Pancreas (tissue), 10 donors: ENCODE data around the gene TARP.
"Not testable (repeated sequence)": the region's sequence is repeated elsewhere in the genome, so short reads cannot be mapped to it uniquely, and the experiment has no call there.

ENCODE experiments used
- ATAC-seq, 4 donors: fragments of 200-7000 bp; cut with Tn5 transposase; one replicate each; pipeline versions ENCODE4 v1.8.0 to v1.9.1; 2020; ENCODE audit warnings: mild to moderate bottlenecking in 4 of 4, moderate library complexity in 4 of 4
- DNase-seq, 6 donors: peaks; one replicate each; pipeline ENCODE4 v3.0.0-alpha.2; 2020
- FAIRE-seq: peaks from 2 replicates; lab custom pipeline; 2012; peaks lifted over from hg19 to GRCh38; lab: Jason Lieb, UNC
- H3K27ac ChIP-seq, 4 donors: fragments of 200-600 bp; sonication (generic); 1 replicate in 3 of 4; 2 replicates in 1 of 4; pipeline versions ENCODE4 v1.5.0 to v1.8.0; 2020
- H3K27me3 ChIP-seq, 4 donors: fragments of 200-600 bp; one replicate each; pipeline ENCODE4 v1.8.0; 2021
- H3K36me3 ChIP-seq, 3 donors: fragments of 200-600 bp; sonication (generic) in 1 of 3; one replicate each; pipeline versions ENCODE4 v1.5.0 to v1.8.0; 2020 to 2021
- H3K4me1 ChIP-seq, 3 donors: fragments of 200-600 bp; one replicate each; pipeline ENCODE4 v1.8.0; 2021
- H3K4me3 ChIP-seq, 4 donors: fragments of 200-600 bp; sonication (generic) in 2 of 4; one replicate each; pipeline versions ENCODE4 v1.5.0 to v1.8.0; 2020 to 2021
- H3K9me3 ChIP-seq, 4 donors: fragments of 200-600 bp; one replicate each; pipeline ENCODE4 v1.8.0; 2021
- CTCF ChIP-seq, 4 donors: fragments of 200-600 bp; sonication (generic) in 3 of 4; IDR thresholded peaks; one replicate each; pipeline versions ENCODE4 v1.5.0 to v1.8.0; 2021; ENCODE audit warnings: antibody characterized with exemption in 4 of 4
- WGBS, 2 donors: extraction: QIAGEN DNeasy Blood & Tissue Kit; methylation state at CpG; one replicate each; pipeline ENCODE4 v1.1.7; 2013; 5-methylcytosine and 5-hydroxymethylcytosine counted together
- intact Hi-C, 3 donors: fragments of 100-400 bp; cut with DNase I; formaldehyde crosslinking; loops; one replicate each; pipeline versions ENCODE4 v1.11.1 to v1.14.2; 2022
- donor health status: healthy with polysubstance abuse.
- donor health status: DM: no; HTN: no; CAD: no; lungs with moderate emphysema.
- donor health status: DM: no; HTN: no; CAD: no.
- donor health status: control.
- donor health status: control.
- donor health status: Bipolar disorder and iron deficiency.
- donor health status: DM: yes; HTN: yes; CAD: no.
- donor health status: DM: no; HTN: no; CAD: no.
- donor health status: DM: no; HTN: no; CAD: no.
- donor health status: DM: yes; HTN: yes; CAD: no.

Gene TARP

GRCh38 chr7:38245409-38245977, 27.9 kb downstream of the TARP start:
- H3K4me1 ChIP-seq: no peaks in the 10 kb centered on the region
- H3K36me3 ChIP-seq: no peaks in the 10 kb centered on the region
- H3K9me3 ChIP-seq: no peaks in the 10 kb centered on the region
- no peak for TF ChIP-seq CTCF (IDR thresholded peaks at IDR 0.05)
- intact Hi-C loops: no loop called here
- H3K27me3 ChIP-seq: no peaks in the 10 kb centered on the region
- DNase-seq (no peak), ATAC-seq (no peak), FAIRE-seq (no peak)
- no peak overlapping the region for H3K4me3 ChIP-seq
- 56% methylated on average over 3 of the region's 3 CpGs for WGBS, 2 donors
- no peak overlapping the region for H3K27ac ChIP-seq

- DNase-seq (no peak), ATAC-seq (no peak), FAIRE-seq (no peak)
- no peak overlapping the region for H3K4me3 ChIP-seq
- WGBS, 2 donors: 91 to 95% methylated on average over 14 of the region's 14 CpGs
- TF ChIP-seq CTCF (IDR thresholded peaks at IDR 0.05): no peak
- no peaks in the 10 kb centered on the region for H3K27me3 ChIP-seq
- intact Hi-C loops: no loop called here
- H3K27ac ChIP-seq: no peak overlapping the region
- no peaks in the 10 kb centered on the region for H3K36me3 ChIP-seq
- H3K9me3 ChIP-seq: no peaks in the 10 kb centered on the region
- no peaks in the 10 kb centered on the region for H3K4me1 ChIP-seq
Measured at GRCh38 chr7:38244516-38244915, 28.9 kb downstream of the TARP start.

- DNase-seq, H3K4me1 ChIP-seq, H3K9me3 ChIP-seq, H3K36me3 ChIP-seq, intact Hi-C loops, H3K27me3 ChIP-seq, H3K4me3 ChIP-seq, H3K27ac ChIP-seq: not testable (repeated sequence)
- peak in 3 of 4 donors; percentile 65 to 76 (median 66) for ATAC-seq
- 41 to 43% methylated on average over 5 of the region's 5 CpGs for WGBS, 2 donors
- peak; percentile 17 for FAIRE-seq
Measured at GRCh38 chr7:38243345-38243744, 30.1 kb downstream of the TARP start.

- no peak for ATAC-seq
- no peak for DNase-seq
- Histone ChIP-seq H3K36me3 (no peaks in the 10 kb centered on the region), H3K9me3 (no peaks in the 10 kb centered on the region), H3K4me1 (no peaks in the 10 kb centered on the region), H3K4me3 (no peak overlapping the region), H3K27me3 (no peaks in the 10 kb centered on the region), H3K27ac (no peak overlapping the region)
- TF ChIP-seq CTCF (IDR thresholded peaks at IDR 0.05): no peak
- intact Hi-C loops: no loop called here
- FAIRE-seq: no peak
- WGBS, 2 donors: 86 to 90% methylated on average over 6 of the region's 6 CpGs
Measured at GRCh38 chr7:38242814-38243213, 30.6 kb downstream of the TARP start.

- Histone ChIP-seq H3K27me3 (no peaks in the 10 kb centered on the region), H3K27ac (no peak overlapping the region), H3K4me1 (no peaks in the 10 kb centered on the region), H3K9me3 (no peaks in the 10 kb centered on the region), H3K36me3 (no peaks in the 10 kb centered on the region), H3K4me3 (no peak overlapping the region)
- FAIRE-seq (no peak), ATAC-seq (no peak), DNase-seq (no peak)
- 60 to 64% methylated on average over 3 of the region's 3 CpGs for WGBS, 2 donors
- intact Hi-C loops: no loop called here
- TF ChIP-seq CTCF (IDR thresholded peaks at IDR 0.05): no peak
Measured at GRCh38 chr7:38241071-38241470, 32.4 kb downstream of the TARP start.

- ATAC-seq, H3K36me3 ChIP-seq, intact Hi-C loops, H3K27ac ChIP-seq, H3K4me1 ChIP-seq, H3K27me3 ChIP-seq, H3K4me3 ChIP-seq, FAIRE-seq, H3K9me3 ChIP-seq, DNase-seq: not testable (repeated sequence)
- WGBS, 2 donors: 80 to 86% methylated on average over 10 of the region's 10 CpGs
Measured at GRCh38 chr7:38239129-38239528, 34.3 kb downstream of the TARP start.
